Stimulated activated CD8-positive, alpha-beta memory T cell treated with anti-CD3 and anti-CD28 coated beads, Interleukin-15, amount 100 ng/mL, for 4 hours (primary cell): ENCODE measurements around the gene GALNT9.

Experiments used
- DNase-seq, 2 donors: peaks; one replicate each; pipeline ENCODE4 v3.0.0-alpha.2; 2020; ENCODE audit warnings: low read depth in 2 of 2

The GALNT9 gene

DNA sequence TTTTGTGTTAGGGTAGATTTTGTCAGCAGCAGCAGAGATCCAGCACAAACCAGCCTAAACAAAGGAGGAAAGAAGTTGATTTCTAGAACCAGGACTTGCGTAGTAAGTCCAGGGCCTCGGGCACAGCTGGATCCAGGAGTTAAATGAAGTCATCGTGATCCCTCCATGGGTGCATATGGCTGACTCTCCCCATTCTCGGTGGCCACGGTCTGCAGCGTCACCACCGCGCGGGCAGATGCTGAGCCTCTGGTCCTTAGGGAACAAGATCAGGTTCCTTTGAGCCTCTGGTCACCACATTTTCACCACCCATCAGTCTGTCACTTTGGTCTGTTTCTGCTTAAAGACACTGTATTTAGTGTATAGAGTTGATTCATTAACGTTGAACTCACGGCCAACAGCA, 14.8 kb upstream of the GALNT9 start:
- no peak for DNase-seq

DNA sequence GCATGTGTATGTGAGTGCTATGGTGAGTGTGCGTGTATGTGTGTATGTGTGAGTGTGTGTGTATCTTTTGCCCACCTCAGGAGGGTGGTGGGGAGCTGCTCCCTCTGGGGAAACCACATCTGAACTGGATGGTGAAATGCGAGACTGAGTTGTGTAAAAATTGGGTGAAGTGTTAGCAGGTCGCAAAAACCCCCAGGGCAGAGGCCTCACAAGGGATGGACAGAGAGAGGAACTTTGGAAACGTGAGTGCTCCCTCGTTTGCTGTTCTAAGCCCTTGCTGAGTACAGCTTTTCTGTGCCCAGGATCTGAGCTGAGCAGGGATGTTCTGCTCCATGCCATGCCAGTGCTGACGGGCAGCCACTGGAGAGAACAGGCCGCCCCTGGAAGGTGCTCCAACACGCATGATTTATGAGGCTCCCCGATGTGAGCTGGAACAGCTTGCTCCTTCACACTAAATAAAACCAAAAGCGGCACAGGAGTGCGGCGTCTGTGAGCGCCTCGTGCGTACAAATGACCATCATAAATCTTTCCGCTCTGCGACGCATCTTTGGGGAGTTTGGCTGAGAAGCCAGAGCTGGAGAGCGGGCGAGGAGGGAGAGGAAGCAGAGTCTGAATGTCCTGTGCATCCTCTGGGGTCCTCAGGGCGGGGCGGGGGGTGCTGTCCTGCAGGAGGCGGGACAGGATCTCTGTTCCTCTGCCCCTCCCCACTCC, 14.1 kb upstream of the GALNT9 start:
- DNase-seq, result no peak

DNA sequence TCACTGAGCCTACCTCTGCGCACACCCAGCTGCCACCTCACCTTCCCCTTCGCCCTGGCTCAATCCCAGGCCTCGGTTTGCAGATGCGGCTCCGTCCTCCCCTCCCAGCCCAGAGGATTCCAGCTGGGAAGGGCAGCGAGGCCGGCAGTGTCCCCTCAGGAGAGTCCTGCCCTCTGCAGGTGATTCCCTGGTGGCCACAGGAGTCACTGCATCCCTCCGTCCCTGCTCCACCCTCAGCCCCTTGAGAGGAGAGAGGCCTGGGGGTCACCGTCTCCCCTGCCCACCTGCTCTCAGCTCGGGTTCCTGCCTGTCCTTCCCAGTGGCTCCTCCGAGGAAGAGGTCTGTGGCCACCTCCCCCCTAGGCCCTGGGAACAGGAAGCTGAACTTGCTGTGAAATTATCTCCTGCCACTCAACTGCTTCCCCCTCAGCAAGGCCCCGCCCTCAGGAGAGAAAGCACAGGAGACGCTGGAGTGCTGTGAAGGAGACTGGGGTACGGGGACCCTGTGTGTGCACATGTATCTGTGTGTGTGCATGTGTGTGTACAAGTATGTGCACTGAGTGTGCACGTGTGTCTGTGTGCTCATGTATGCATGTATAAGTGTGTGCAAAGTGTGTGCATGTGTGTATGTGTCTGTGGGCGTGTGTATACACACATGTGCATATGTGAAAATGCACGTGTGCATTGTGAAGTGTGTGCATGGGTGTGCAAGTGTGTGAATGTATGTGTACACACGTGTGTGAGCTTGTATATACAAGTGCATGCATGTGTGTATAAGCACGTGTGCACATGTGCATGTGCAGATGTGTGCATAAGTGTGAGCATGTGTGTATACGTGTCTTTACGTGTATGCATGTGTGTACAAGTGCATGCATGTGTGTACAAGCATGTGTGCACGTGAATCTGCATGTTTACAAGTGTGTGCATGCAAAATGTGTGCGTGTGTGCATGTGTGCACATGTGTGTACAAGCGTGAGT, 13.2 kb upstream of the GALNT9 start:
- DNase-seq, result no peak

DNA sequence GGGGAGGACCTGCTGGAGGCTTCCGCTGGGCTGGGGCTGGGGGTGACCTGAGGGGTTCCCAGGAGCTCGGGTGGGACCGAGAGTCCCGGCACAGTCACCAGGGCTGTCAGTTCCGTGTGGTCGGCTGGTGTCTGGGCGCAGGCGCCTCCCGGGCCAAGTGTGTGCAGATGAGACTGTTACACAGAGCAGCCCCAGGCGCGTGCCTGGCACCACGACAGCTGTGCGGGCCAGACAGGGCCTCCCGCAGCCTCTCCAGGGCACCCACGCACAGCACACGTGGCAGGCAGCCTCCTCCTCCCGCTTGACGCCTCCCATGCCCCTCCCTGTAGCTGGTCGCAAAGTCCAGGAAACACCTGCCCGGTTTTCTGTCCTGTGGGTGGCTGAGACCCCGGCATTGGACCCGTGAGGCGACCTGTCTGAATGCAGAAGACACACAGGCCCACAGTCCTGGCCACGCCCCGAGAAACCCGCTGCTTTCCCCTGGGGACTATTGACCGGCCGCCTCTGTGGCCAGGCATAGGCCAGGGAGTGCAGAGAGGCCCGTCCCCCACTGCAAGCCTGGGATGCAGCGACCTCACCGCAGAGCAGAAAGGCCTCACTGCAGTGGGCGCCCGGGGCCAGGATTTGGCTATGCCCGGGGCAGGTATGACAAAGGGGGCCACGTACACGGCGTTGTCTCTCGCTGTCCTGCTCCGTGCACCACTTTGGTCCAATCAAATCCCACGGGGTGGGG, 12.1 kb upstream of the GALNT9 start:
- DNase-seq, result no peak

DNA sequence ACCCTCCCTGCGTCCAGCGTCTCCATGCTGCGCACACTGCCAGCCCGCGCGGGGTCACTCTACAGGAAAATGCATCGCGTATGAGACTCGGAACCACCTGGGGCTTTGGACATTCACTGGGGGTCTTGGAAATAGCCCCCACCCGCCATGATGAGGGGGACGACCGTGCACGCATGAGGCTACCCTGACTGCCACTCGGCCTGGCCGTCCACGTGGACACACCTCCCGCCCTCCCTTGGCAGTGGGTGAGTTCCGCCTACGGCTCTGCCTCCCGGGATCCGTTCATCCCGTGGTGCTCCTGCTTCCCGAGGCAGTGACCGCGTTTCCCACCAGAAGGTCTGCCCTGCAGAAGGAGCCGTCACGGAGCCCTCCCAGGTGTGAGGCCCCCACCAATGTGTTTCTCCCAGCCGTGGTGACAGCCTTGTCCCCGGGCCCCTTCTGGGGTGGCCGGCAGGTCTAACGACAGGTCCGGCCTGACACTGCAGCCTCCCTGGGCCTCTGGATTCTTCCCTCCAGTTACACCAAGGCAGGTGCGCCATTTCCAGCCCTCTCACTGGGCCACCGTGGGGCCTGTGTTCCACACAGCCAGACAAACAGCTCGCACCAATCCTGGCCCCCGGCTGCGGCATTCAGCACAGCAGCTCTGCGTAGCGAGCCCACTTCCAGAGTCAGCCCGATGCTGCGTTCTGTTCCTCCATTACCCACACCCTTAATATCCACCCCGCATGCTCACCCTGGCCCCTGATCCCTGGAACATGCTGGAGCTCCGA, 11.1 kb upstream of the GALNT9 start:
- DNase-seq, result no peak

DNA sequence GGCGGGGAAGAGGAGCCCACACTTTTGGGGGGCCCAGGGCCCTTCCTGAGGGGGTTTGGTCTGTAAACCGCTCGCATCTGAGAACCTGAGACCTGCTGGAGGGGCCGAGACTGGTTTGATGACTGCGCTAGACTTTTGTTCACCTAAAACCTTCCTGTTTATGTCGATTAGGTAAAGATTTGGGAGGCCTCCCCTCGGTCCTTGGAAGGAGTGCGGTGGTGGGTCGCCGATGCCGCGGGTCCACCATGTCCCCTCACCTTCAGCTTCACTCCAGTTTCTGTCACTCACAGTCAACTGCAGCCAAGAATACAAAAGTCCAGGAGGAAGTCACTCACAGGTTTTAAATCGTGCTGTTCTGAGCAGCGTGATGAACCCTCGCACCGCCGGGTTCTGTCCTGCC, 10.5 kb upstream of the GALNT9 start:
- no peak for DNase-seq

DNA sequence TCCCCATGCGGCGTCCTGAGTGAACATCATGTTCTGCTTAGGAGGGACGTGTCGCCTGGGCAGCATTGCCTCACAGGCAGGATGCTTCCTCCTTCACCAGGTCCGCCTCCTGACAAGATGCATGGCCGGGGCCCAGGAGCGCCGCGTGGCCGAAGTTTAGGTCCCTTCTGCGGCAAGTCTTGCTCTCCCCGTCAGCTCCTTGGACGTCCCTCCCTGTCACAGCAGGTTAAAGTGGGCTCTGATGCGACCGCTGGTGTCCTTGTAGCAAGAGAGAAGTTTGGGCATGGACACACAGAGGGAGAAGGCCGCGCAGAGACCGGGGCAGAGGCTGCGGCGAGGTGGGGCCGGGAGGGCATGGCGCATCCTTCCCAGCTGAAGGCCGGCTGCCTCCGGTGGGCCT, 9.4 kb upstream of the GALNT9 start:
- no peak for DNase-seq

DNA sequence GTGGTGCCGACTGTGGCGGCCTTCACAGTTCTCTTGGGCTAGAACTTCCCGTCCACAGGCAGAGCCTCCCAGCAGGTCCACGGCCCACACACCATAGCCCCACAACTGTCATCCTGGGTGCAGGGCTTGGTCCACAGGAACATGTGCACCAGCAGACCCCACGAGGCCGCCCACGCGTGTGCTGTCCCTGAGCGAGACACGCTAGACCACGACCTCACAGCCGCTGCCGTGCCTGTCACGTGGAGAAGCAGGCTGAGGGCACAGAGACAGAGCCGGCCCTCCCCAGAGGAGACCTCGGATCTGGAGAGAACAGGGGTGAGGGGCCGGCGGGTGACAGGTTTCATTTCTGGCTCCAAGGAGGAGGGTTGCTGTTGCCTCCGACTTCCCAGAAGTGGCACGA, 8.9 kb upstream of the GALNT9 start:
- no peak for DNase-seq

DNA sequence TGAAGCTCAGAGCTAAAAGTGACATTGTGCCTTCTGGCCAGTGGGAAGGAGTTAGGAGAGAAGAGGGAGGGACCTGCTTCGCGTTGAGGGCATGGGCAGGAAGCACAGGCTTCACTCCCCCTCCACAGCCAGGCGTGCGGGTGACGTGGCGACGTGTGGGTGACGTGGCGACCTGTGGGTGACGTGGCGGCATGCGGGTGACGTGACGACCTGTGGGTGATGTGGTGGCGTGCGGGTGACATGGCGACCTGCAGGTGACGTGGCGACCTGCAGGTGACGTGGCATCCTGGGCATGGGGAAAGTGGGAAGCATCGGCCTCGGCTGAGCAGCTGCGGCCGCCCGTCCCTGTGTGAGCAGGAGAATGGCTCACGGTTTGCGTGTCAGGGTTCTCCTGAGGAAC, 8.2 kb upstream of the GALNT9 start:
- DNase-seq, result no peak

DNA sequence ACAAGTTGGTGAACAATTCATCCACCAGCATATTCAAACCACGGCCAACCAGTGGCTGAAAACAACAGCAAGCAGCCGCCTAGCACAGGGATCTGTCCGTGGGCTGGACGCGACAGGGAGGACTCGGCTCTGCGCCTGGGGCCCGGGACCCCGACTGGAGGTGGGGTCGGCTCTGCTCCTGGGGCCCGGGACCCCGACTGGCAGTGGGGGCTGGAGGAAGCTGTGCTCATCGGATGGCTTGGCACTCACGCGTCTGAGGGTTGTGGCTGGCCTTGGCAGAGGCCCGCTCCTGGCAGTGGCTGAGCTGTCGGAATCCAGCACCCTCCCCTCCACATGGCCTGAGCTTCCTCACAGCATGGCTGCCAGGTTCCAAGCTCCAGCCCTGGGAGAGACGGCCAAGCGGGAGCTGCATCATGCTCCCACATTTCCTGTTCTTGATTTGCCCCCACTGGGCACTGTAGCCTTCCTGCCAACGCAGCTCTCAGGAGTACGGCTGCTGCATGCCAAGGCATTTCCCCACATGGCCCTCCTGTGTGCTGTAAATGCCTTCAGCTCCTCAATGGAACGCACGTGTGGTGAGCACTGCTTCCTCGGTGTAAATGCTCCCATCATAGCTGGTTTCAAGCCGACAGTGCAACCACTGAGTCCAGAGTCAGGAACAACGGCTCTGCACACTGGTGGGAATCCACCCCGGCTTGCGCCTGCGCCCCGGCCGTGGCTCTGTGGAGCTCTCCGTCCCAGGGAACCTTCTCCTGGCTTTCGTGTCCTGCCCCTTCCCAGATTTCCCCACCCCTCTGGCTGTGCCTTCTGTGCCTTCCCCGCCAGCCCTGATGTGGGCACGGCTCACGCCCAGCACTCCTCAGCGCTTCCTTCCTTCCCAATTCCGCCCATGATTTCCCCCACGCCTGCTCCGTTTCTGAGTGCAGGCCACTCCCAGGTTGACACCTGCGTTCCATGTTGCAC, 7.3 kb upstream of the GALNT9 start:
- DNase-seq, result no peak

DNA sequence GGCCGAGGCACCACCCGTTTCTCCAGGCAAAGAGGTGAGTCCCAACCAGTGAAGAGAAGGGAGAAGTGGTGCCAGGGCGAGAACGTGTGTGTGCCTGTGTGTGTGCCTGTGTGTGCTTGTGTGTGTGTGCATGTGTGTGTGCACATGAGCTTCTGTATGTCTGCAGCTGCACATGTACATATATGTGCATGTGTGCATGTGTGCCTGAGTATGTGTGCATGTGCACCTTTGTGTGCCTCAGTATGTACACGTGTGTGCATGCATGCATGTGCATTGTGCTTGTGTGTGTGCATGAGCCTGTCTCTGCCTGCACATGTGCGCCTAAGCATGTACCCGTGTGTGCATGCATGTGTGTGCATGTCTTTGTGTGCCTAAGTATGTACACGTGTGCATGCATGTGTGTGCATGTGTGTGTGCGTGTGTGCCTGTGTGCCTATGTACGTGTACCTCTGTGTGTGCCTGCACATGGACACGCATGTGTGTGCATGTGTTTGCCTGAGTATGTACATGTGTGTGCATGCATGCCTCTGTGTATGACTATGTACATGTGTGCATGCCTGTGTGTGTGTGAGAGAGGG, 5.9 kb upstream of the GALNT9 start:
- no peak for DNase-seq

DNA sequence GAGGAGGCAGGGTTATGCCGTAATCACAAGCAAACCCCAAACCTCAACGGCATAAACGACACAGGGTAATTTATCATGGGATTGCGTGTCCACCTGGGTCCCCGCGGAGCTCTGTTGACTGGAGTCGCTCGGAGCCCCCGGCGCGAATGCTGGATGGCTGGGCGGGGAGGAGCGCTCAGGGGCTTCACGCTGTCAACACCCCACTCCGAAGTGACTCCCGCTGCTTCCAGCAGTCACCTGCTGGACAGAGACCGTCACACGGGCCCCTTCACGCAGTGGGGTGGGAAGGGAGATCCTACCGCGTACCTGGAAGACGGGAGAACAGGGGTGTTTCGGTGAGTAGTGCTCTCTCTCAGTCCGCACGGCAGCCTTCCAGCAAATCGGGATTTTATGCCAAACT, 4.4 kb upstream of the GALNT9 start:
- DNase-seq, result no peak

DNA sequence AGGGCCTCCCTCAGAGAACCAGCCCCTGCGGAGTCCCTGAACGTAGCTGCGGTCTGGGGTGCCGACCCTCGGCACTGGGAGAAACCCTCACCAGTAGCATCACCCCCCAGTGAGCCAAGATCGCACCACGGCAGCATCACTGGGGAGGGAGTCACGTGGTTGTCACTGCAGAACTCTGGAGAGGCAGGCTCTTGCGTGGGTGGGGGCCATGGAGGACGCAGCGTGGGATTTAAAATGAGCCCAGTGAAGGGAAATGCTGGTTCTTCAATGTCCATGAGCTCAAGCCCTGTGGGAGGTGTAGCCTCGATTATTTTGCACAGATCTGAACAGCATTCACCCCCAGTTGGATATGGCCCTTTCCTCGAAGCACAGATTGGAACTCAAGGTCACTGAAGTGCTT, 3.9 kb upstream of the GALNT9 start:
- DNase-seq, result no peak

DNA sequence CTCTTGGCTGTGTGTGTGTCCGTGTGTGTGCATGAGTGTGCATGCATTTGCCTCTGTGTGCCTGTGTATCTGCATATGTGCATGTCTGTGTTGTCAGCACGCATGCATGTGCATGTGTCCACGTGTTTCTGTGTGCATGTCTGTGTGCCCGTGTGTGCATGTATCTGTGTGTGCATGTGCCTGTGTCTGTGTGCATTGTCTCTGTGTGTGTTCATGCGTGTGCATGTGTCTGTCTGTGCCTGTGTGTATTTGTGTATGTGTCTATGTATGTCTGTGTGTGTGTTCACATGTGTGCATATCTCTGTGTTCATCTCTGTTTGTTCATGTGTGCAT, 1.1 kb upstream of the GALNT9 start:
- DNase-seq, result no peak

DNA sequence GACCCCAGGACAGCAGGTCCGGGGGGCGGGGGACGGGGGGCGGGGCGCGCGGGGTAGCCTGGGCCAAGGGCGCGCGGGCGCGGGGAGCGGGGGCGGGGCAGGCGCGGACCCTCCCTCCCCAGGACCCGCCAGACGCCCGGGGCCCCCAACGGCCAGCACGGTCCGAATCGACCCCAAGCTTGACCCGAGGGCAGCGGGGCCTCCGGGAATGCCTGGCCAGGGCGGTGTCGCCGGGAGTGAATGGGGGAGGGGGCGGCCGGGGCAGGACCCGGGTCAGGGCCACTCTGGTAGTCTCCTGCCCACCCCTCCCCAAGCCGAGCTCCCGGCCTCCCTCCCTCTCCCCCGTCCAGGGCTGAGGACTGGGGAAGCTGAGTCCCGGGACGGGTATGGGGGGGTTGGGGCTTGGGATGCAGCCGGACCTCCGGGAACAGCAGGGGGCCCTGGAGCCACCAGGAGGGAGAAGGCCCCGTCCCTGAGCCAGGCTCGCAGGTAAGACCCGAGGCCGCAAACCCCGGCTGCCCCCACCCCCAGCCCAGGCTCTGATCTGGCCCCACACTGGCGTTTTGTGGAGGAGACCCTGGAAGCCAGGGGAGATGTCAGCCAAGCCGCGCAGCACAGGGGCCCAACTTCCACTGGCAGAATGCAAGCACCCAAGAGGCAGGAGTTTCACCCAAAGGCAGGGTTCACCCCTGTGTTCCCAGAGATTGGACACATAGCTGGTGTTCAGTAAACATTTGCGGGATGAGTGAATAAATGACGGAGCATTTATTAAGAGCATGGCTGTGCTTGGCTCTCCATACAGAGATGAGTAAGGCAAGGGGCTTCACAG, 545 bp upstream of the GALNT9 start:
- DNase-seq, result no peak

DNA sequence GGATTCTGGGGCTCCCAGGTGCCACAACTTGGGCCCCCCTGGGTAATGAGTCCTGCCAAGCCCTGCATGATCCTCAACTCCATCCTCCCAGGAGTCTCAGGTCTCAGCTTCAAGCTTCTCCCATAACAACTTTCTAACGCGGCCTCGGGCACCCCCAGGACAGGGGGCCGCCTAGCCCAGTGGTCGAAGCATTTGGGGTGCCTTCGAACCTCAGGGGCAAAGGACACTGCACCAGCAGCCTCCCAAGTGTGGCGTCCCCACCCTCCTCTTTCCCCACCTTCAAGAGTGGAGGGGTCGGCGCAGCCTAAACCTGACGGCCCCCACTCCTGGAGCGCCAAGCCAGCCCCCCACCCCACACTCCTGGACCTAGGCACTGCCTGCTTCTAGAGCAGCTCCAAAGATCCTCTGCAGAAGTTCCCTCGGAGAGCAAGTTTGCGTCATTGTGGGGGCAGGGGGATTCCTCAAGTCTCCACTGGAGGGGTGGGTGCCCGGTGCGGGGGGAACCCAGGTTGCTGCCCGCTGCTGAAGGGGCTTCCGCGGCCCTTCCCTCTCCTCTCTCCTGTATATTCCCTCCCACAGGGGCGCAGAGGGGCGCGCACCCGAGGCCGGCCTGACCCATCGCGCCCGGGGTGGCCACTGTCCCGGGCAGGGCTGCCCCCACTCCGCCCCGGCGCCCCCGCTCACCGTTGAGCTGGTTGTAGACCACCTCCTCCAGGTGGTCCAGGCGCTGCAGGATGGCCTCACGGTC, 933 bp downstream of the GALNT9 start:
- DNase-seq, result no peak

DNA sequence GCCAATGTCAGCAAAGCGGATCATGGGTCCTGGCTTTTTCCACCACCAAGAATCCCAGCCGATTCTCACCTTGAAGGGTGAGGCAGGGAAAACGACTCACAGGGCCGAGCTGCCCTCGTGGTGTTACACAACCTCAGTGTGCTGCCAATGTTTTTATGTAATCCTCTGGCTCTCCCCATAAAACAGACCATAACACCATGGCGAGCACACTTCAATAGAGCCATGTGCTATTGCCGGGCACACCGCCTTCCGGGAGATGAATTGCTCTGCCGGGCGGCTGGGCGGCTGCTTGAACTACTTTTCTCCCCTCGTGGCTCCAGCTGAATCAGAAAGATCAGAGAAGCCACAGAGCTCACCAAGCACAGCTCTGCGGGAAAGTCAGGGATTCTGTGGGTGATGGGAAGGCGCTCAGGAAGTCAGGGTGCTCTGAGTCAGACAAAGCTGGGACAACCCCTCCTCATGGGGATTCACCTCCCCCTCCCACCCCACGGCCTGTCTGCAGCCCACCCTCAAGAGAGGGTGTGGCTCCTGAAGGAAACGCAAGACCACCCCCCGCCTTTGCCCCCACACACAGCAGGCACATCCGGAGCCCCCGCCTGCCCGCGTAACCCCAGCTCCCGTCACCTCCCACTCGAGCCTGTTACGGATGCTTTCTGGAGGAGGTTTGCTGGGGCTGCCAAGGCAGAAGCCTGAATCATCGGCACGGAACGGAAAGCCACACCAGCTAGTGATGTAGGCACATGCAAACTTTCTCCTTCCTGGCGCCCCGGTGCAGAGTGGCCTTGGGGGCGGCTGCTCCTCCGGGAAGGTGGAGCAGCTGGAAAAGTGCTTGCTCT, 1.8 kb downstream of the GALNT9 start:
- DNase-seq, result peak; percentile 43 to 52

DNA sequence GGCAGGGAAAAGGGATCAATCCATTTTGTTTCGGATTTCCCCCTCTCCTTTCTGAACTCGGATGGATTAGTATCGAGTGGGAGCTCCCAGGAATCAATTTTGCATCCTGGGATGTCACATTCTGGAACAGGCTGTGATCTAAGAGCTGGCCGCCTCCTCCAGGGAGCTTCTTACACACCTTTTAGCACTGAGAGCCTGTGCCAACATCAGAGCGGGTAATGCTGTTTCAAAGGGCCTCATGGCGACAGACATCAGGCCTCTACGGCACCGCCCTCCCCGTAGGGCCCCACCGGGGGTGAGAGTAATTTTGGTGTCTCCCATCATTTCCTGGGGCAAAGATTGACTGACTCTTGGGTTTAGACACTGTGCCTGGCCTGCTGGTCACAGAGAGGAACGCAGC, 2.7 kb downstream of the GALNT9 start:
- no peak for DNase-seq
